NCI-H1930 (cell line): ENCODE results near the gene EXT2.

Source experiments
- DNase-seq, 2 experiments: peaks; one replicate each; lab custom pipeline; 2025; lab: John Stamatoyannopoulos, UW

Gene EXT2

DNA sequence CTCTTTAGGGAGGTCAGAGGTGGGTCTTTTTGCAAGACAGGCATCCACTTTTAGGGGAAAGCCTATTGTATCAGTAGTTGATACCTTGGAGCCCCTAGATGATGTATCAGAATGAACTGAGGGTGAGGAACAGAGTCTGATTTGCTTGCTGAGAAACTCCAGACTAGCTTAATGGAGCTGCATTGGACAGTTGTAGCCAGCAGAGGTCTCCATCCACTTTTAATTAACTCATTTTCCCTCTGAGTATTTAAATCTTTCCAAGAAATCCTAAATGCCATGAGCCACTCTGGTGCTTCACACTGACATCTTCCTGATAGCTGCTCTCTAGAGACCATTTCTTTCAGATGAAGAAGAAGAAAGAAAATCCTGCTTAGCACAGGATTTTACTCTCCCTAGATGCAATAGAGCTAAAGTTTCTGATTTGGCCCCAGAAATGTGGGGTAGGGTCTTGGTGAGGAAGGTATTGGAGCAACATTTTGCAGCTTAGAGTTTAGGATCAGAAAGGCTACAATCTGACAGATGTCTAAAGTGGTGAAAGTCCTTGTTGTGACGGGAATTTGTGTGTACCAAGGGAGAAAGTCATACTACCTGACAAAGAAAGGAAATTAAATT is 38.0 kb downstream of the EXT2 start:
- DNase-seq = peak in 1 of 2 experiments; percentile 5

DNA sequence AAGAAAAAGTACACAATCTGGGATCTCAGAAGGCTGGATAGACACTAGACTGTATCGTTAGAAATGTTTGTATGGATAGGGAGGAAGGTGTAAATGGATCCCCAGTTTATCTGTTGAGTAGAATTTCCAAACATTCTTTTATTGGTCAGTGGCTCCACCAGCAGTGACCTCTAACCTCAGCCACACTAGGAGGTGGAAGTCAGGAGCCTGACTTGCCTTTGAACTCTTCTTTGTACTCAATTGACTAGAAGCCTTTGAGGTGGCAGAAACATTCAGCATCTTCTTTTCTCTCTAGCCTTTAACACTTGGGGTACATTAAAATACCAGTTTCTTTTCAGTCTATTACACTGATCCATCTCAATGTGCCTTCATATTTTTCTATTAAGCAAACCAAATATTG is 39.1 kb downstream of the EXT2 start:
- no peak for DNase-seq

DNA sequence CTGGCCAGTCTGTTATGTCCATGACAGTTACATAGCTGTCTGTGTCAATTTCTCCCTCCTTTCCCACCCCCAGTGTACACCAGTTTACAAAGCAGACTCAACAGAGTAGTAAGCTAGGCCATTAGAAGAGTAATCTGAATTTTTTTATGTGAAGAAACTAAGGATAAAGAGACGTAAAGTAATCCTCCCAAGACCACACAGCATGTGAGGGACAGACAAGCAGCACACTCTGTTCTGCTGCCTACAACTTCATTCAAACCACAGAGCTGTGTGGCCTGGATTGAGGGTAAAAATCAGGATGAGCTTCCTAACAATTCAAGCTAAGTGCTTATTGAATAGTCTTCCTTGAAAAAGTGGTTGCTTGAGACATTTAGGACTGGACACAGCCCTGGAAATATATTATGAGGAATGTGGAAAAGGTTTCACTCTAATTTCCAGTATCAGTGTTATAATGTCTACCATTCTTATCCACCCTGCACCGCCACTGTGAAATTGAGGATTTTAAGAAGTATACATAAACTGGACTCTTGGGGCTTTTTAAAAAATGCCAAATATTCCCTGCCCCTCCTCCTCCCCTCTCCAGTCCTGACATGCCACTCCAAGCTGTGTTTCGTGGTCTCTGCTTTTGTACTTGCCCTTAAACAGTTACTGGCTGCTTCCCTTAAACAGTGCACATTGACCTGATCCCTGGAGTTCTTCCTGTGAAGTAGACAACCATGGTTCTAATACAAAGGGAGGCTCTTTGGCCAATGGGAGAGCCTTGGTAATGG is 40.9 kb downstream of the EXT2 start:
- no peak for DNase-seq

DNA sequence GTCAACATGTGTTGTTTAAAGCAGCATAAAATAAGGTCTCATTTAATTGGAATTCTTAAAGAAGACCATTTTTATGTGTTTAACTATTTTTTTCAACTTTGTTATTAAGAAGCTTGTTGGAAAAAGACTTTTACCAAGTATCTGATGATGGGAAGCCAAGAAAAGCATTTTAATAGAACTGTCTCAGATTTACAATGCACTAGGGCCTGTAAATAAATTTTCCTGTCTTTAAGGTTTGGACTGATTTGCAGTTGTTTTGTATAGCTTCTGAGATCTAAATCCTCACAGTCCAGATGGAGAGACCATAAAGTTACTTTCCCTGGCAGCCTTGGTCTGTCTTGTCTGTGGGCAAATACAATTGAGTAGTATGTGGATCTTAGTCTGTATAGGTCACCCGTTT is 41.6 kb downstream of the EXT2 start:
- no peak for DNase-seq

DNA sequence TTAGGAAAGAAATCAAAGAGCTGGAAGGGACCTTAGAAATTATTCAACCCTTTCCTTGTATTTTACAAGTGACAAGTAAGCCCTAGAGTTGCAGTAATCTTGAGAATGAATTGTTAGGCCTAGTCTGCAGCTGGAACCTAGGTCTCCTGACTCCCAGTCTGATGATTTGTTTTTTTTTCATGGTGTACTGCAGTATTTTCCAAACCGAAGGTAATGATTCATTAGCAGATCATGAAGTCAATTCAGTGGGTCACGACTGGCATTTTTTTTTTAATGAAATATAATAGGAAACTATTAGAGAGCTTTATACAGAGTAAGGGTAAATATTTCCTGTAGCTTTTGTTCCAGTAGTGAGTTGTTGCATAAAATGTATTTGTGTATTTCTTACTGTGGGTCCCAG is 42.8 kb downstream of the EXT2 start:
- no peak for DNase-seq

DNA sequence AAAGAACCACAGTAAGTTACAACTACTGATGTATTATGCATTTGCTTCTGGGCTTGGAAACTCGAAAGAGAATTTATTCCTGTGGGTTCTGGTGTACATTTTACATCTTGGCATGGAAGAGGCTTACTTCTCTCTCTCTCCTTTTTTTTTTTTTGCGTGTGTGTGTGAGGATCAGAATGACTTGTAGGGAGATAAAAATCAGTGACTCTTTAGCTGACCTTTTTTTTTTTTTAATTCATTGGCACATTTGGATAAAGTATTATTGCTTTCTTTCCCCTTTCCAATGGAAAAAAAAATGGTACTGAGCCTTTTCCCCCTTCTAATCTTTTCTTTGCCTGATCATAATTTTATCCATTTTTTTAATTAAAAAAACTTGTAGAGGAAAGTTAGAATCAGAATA is 43.5 kb downstream of the EXT2 start:
- no peak for DNase-seq

DNA sequence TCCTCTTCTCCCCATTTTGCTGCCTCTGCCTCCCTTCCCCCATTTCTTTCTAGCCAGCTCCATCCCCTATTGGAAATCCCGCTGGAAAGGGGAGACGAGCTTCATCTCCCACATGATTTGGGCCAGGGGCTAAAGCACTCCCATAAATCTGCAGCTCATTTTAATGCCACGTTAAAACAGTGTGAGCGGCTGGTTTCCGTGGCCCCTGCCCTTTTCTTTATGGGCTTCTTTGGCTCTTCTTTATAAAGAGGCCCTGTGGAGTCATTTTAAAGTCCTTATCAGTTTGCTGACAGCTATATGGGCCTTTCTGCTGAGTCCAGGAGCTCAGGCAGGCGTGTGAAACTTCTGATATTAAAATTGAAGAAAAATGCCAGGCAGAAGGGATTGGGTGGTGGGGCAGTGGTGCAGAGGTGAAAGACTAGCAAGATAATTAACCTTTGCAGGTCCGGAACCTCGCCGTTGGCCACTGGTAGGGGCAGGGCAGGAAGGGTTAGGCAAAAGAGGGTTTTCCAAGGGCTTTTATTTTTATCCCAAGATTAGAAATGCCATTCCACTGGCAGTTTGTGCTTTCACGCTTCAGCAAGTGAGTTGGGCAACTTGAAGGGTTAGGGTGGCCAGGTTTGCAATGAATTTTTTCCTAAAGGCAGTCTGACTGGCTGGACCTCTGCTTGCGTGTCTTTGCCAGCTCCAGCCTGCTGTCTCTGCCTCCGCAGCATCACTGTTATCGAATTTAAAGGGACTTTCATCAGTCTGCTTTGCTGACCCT is 44.3 kb downstream of the EXT2 start:
- no peak for DNase-seq

DNA sequence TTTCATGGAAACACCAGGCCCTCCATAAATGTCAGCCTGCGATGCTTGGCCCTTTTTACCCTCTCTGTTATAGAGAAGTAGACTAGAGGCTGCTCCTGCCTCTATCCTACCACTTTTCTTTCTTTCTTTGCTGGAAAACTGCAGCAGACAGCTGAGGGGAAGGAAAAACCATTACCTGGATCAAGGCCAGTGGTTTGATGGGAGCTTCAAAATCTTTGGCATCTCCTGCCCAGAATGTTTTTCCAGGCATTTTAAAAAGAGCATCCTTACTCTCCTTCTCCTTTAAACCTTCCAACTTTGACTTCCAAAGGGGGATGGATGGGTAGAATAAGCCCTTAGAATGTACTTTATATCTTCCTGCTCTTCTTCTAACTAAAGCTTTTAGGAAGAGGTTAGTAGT is 44.9 kb downstream of the EXT2 start:
- DNase-seq = no peak

DNA sequence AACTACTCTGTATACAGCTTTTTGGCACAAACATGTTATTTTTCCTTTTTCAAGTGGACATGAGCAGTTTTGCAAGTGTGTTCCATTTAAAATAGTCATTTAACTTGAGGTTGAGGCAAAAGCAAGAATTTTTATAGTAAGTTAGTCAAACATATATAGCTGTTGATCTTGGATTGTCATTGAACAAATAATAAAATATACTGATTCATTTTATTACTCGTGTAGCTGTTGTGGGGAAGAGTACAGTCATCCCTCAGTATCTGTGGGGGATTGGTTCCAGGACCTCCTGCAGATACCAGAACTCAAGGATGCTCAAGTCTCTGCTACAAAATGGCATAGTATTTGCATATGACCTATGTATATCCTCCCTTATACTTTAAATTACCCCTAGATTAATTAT is 45.3 kb downstream of the EXT2 start:
- no peak for DNase-seq

DNA sequence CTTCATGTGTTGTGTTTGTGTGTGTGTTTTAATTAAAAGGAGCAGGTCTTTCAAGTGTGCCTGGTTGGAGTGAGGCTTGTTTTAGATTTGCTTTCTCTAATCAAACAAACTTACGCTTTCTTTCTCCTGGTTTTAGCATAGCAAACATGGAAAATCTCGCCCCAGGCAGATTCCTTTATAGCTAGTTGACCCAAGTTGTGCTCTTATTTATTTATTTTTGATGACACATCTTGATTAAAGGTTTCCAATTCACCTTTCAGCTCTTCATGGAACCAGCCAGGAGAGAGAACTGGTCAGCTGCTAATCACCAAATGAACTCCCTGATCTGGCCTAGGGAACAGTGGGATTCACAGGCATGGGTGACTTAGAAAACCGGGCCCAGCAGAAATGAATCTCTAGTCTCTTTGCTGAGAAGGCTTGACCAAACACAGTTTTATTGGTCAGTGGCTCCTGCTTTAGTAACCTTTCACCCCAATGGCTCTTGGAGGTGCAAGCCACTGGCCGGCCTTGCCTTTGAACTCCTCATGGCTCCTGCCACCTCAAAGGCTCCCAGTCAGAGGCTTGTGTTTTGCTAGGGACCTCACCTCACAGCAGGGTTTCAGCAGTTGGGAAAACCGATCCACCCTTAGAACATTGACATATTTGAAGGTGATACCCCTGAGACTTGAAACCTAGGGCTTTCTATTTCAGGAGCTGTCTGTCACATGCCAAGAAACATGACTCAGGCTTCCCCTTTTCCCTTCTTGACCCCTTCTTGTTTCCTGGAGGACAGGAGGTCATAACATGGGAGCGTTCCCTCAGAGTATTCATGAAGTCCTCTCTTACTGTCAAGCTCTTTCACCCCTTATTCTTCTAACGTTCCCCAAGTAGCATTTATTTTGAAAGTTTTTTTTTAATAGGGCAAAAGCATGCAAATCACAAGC is 48.8 kb downstream of the EXT2 start:
- no peak for DNase-seq

DNA sequence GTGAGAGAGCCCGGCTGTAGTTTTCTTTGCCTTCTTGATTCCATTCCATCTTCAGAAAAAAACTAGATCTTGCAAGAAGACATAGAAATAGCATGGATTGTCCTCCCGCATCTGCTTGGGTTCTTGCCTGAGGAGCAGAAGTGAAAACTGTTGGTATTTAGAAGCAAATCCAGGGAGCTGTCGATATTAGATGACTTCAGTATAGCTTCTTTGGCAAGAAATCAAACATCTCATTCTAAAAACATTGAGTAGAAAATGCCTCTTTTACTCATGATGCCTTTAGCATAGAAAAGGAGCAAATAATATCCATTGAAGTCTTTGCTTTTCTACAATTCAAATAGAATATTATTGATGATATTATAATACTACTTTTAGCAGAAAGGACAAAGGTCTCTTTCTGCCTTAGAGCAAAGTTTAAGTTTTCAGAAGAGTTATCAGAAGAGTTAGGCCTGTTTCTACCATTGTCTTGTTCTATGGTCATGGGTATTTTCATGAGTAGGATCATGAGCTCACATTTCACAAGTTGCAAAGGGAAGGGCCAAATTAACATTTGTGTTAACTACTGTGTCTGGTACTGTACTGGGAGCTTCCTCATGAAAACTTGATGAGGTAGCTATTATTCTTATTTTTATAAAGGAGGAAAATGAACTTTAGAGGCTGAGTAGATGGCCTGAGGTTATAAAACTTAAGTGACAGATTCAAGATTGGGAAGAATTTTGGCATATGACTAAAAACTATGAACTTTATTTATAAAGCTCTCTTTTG is 49.7 kb downstream of the EXT2 start:
- DNase-seq = no peak

DNA sequence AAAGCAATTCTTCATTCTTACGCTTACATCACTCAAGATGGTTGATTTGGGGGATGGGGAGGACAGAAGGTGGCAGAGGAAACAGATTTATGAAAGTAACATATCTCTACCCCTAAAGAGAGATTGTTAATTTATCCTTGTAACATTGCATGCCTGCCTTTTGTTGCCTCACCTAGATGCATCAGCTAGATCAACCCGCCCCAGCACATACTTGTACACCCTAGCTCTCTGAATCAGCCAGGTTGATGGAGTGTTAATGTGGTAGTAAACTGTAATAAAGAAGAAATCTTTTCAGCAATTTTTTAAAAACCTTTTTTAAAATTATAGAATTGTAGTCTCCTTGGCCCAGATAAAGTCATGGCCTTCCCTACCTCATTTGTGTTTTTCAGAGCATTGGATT is 51.5 kb downstream of the EXT2 start:
- no peak for DNase-seq

DNA sequence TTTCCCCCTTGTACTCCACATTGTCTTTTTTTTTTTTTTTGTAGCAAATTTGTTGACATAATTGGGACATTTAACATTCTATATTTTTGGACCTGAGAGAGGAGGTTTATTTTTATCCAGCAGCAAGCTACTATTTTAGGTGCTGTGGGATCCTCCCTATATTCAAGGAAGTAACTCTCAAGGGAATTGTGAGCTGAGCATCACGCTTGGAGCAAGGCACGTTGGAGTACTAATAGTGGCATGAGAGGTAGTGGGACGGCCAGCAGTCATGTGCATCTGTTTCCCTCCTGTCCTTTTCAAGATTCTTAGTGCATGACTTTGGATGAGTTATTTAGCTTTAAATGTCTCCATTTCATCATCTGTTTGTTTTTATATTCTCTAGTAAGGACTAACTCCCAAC is 52.3 kb downstream of the EXT2 start:
- no peak for DNase-seq

DNA sequence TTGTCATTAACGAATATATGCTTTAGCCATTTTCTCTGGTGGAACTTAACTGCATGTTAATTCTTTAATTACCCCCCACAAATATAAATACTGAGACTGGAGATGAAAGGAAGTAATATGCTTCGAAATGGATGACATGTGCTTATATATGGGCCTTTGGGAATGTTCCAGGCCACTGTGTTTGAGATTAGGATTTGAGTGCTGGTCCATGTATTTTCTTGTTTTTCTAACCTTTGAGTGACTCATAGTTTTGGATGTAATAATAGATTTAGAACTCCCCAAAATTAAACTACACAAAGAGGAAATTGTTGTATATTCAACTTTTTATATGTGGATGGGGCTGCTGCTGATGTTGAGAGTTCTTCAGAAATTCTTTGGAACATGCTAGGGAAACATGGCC is 54.2 kb downstream of the EXT2 start:
- DNase-seq = no peak

DNA sequence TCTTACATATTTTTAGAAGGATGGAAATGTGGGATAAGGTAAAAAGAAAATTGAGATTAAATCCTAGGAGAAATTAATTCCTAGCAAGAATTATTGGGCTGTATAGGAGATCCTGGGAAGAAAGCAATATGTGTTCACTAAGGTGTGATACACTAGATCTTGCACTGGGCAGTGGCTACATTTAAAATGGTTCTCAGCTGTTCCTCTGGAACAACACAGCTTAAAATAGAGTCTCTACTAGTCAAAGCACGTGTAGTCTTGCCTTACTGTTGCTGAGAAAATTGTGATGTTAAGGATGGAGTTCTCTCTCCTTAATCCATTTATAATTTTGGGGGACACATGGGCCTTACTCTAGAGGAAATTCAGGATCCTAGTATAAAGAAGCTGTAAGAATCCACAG is 54.9 kb downstream of the EXT2 start:
- no peak for DNase-seq

DNA sequence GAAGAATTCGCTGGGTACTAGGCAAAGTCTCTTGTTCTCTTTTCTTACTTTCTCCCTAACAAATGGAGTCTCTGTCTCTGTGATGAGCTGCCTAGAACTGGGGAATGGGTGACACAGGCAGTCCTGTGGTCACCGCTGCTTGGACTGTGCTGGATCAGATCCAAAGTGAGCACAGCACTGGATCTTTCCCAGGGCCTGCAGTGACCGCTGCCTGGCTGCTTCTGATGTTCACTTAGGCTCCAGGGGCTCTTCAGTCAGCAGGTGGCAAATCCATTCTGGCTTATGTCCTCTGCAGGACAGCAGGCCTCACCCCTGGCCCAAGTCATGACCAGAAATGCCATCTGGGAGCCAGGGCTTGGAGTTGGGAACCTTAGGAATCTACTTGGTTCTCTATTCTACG is 61.5 kb downstream of the EXT2 start:
- DNase-seq = no peak

DNA sequence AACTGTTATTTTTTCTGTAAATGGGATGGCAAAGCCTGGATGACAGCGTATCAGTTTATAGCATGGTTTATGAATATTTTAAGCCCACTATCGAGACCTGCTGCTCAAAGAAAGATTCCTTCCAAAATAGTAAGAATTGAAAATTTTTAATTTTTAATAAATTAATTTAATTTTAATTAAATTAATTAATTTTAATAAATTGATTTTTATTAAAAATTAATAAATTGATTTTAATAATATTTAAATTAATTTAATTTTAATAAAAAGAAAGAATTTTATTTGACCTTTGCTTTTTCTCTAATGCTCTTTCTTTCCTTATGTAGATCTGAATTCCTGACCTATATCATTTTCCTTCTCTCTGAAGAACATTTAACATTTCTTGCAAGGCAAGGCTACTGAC is 62.9 kb downstream of the EXT2 start:
- no peak for DNase-seq

DNA sequence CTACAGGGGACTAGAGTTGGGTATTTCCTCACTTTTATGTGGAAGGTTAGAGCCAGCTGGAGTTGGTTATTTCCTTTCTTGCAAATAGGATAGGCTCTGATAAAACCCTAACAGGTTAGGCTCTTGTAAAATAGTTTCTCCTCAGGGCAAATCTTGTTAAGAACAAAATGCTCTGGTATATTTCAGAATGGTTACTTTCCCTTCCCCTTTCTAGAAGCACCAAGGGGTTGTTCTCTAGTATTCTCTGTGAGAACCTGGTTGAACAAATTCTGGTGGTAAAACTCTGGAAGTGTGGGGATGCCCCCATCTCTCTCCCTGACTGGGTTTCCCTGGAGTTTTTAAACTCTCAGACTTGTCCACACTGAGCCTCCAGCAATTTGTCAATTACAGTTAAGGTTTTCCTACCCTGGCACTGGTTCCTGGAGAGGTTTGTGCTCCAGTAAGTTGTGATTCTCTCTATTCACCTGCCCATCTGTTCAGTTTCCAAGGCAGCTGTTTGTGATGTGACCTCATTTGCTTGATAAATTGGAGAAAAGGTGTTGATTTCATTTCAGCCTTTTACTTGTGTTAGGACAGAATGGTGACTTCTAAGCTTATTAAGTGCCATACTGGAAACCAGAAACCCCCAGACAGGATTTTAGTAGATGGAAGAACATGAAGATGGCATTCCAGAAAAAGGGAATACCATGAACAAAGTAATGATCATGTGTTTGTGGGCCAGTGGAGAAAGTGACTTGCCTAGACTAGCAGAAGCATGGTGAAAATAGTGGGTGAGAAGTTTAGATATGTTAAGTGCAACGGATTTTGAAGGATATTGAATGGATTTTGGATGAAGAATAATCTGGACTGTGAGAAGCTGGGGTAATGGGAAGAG is 64.6 kb downstream of the EXT2 start:
- no peak for DNase-seq

DNA sequence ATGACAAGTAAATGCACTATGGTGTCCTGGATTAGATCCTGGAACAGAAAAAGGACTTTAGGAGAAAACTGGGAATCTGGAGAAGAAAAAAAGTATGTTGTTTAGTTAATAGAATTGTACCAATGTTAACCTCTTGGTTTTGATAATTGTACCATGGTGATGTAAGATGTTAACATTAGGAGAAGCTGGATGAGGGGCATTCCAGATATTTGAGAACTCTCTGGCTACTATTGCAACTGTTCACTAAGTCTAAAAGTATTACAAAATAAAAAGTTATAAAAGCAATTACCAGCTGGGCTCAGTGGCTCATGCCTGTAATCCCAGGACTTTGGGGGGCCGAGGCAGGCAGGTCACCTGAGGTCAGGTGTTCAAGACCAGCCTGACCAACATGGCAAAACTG is 66.5 kb downstream of the EXT2 start:
- no peak for DNase-seq

DNA sequence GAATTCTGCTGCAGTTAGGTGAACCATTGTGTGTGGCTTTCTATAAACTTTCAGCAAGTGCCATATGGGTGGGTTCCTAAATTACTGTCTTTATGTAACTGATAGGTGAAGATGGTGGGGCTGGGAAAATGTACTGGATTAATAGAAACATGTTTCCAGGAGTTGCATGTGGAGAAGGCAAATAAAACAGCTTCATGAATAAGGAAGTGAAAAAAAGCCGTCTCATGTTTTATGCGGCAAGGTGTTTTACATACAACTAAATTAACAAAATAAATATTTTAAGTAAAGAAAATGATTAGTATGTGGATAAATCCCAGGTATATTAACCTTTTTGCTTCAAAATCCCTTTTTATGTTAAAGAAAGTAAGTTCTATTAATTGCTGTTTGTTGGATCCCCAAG is 67.2 kb downstream of the EXT2 start:
- DNase-seq = no peak
